ENCODE results near the gene RAB13.

GRCh38 chr1:153945131-153945794 is 40.9 kb downstream of the RAB13 start:
- no peak for TF ChIP-seq CTCF (IDR thresholded peaks at IDR 0.05)
- no peak for TF ChIP-seq SIN3A (IDR thresholded peaks at IDR 0.05; ENCODE audit: borderline replicate concordance, low read depth, low read length)
- TF ChIP-seq CHD2 (IDR thresholded peaks at IDR 0.05; ENCODE audit: low read length, partially characterized antibody), result no peak
- no peak for TF ChIP-seq RCOR1 (IDR thresholded peaks at IDR 0.05; ENCODE audit: low read length)
- TF ChIP-seq EP300 (IDR thresholded peaks at IDR 0.05; ENCODE audit: borderline replicate concordance in 1 of 2, low read depth in 1 of 2, low read length in 1 of 2), result no peak
- TF ChIP-seq EZH2phosphoT487 (IDR thresholded peaks at IDR 0.05; ENCODE audit: borderline replicate concordance, low read depth), result no peak
- TF ChIP-seq IRF3 (IDR thresholded peaks at IDR 0.05; ENCODE audit: low read depth, low read length), result no peak
- no peak for TF ChIP-seq YY1 (IDR thresholded peaks at IDR 0.05; ENCODE audit: low read depth)
- no peak for TF ChIP-seq REST (IDR thresholded peaks at IDR 0.05; ENCODE audit: low read depth, low read length)
- no peak for TF ChIP-seq POLR2AphosphoS5 (IDR thresholded peaks at IDR 0.05; ENCODE audit: low read depth, low read length)
- no peak for TF ChIP-seq USF1 (IDR thresholded peaks at IDR 0.05; ENCODE audit: borderline replicate concordance, low read depth)
- TF ChIP-seq TEAD4 (IDR thresholded peaks at IDR 0.05; ENCODE audit: borderline replicate concordance, insufficient read depth), result no peak
- TF ChIP-seq ZBTB33 (IDR thresholded peaks at IDR 0.05; ENCODE audit: borderline replicate concordance, low read depth), result no peak
